ENCODE results near the gene KDM8.

The KDM8 gene

DNA sequence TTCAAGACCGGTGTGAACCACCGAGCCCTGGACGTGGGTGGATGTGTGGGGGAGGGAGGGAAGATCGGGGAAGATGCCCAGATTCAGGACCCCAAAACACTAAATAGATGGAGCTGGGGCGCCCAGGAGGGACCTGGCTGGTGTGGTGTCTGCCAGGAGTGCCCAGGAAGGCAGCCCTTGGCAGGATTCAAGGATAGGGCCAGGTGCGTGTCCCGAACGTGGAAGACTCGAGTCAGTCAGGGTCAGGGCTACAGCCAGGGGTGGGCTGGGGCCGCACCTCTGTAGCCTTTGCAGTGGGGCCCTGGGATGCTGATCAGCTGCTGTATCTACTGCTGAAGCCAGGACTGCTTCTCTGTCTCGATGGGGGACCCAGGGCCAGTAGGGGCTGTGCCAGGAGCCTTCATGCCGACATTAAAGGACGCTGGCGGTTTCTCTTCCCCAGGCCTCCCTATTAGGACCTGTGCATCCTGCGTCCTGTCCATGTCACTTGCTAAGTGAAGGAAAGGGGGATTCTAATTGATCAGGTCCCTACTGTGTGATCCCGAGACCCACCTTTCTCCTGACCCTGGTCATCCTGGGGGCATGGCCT lies 13.1 kb downstream of the KDM8 start:
- H3K27ac ChIP-seq: no peak overlapping the region
- TF ChIP-seq ZFX (IDR thresholded peaks at IDR 0.05; ENCODE audit: borderline replicate concordance): no peak
- TF ChIP-seq CTCF (IDR thresholded peaks at IDR 0.05): no peak

GRCh38 chr16:27217256-27217655 lies 13.9 kb downstream of the KDM8 start:
- TF ChIP-seq ZFX (IDR thresholded peaks at IDR 0.05; ENCODE audit: borderline replicate concordance): no peak
- TF ChIP-seq CTCF (IDR thresholded peaks at IDR 0.05): no peak
- no peak overlapping the region for H3K27ac ChIP-seq

- no peak for TF ChIP-seq ZFX (IDR thresholded peaks at IDR 0.05; ENCODE audit: borderline replicate concordance)
- TF ChIP-seq CTCF (IDR thresholded peaks at IDR 0.05): no peak
- no peak overlapping the region for H3K27ac ChIP-seq
These were observed 15.4 kb downstream of the KDM8 start for GRCh38 chr16:27218756-27219155.

GRCh38 chr16:27219161-27219560 lies 15.8 kb downstream of the KDM8 start:
- H3K27ac ChIP-seq: no peak overlapping the region

GRCh38 chr16:27220120-27220519 lies 16.8 kb downstream of the KDM8 start:
- no peak overlapping the region for H3K27ac ChIP-seq
- TF ChIP-seq CTCF (IDR thresholded peaks at IDR 0.05): no peak
- no peak for TF ChIP-seq ZFX (IDR thresholded peaks at IDR 0.05; ENCODE audit: borderline replicate concordance)

More at GRCh38 chr16:27219161-27219560, 15.8 kb downstream of the KDM8 start:
- TF ChIP-seq CTCF (IDR thresholded peaks at IDR 0.05): no peak
- no peak for TF ChIP-seq ZFX (IDR thresholded peaks at IDR 0.05; ENCODE audit: borderline replicate concordance)

DNA sequence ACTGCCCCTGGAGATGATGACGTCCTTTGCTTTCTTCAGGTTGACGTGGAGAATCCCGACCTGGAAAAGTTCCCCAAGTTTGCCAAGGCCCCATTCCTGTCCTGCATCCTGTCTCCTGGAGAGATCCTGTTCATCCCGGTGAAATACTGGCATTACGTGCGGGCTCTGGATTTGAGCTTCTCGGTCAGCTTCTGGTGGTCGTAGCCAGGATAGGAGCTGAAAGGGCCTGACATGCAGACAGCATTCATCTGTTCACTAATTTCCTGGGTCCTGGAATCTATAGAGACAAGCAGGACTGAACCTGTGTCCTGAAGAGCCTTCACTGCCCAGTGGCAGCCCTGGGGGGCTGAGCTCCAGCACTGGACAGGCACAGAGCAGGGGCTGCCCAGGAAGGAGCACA lies 17.2 kb downstream of the KDM8 start:
- TF ChIP-seq ZFX (IDR thresholded peaks at IDR 0.05; ENCODE audit: borderline replicate concordance) (no peak), CTCF (IDR thresholded peaks at IDR 0.05) (no peak)
- H3K27ac ChIP-seq: no peak overlapping the region

DNA sequence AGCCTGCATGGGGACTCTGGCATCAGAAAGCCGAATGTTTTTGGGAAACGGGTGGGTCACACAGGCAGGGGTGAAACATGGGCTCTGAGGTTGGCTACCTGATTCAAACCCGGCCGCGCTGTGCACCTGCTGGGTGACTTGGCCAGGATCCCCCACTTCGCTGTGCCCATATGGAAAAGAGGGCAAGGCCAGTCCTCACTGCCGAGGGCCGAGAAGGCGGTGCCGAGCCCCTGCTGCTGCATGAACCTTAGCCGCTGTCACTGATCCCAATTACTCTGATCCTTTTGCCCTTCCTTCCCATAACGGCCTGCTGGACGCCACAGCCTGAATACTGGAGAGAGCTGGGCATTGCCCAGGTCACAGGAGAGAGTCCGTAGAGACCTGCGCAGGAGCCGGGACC lies 17.7 kb downstream of the KDM8 start:
- TF ChIP-seq CTCF (IDR thresholded peaks at IDR 0.05) (no peak), ZFX (IDR thresholded peaks at IDR 0.05; ENCODE audit: borderline replicate concordance) (no peak)
- no peak overlapping the region for H3K27ac ChIP-seq

All from 22Rv1 (cell line).